Stimulated activated CD8-positive, alpha-beta memory T cell treated with anti-CD3 and anti-CD28 coated beads, Interleukin-12 subunit alpha, Interleukin-12 subunit beta, amount 100 ng/mL, for 1 hour (primary cell): ENCODE results near the gene TMEM14A.
"Not testable (repeated sequence)": the region's sequence is repeated elsewhere in the genome, so short reads cannot be mapped to it uniquely, and the experiment has no call there.

Source experiments
- DNase-seq: peaks from one replicate; pipeline ENCODE4 v3.0.0-alpha.2; 2020; ENCODE audit warnings: low read depth

TMEM14A gene

GRCh38 chr6:52670502-52671409, at the start of gene TMEM14A:
TMEM14A (plus strand) TSS chr6:52671113; CDS start chr6:52677103, 5,990 bp downstream.
- peak; percentile 86 for DNase-seq

GRCh38 chr6:52621631-52622030, 49.3 kb upstream of the TMEM14A start:
- DNase-seq, result no peak

- no peak for DNase-seq
Observed at GRCh38 chr6:52622810-52623209, 48.1 kb upstream of the TMEM14A start.

GRCh38 chr6:52632011-52632410, 38.9 kb upstream of the TMEM14A start:
- DNase-seq, result no peak

- no peak for DNase-seq
Observed at GRCh38 chr6:52634211-52634610, 36.7 kb upstream of the TMEM14A start.

- DNase-seq, result no peak
Observed at GRCh38 chr6:52635049-52635577, 35.8 kb upstream of the TMEM14A start.

GRCh38 chr6:52636830-52637229, 34.1 kb upstream of the TMEM14A start:
- DNase-seq, result no peak

- no peak for DNase-seq
Observed at GRCh38 chr6:52639493-52639892, 31.4 kb upstream of the TMEM14A start.

GRCh38 chr6:52640170-52640569, 30.7 kb upstream of the TMEM14A start:
- no peak for DNase-seq

- no peak for DNase-seq
Observed at GRCh38 chr6:52640916-52641315, 30.0 kb upstream of the TMEM14A start.

GRCh38 chr6:52641388-52641787, 29.5 kb upstream of the TMEM14A start:
- DNase-seq, result no peak

- DNase-seq, result no peak
Observed at GRCh38 chr6:52641826-52642225, 29.1 kb upstream of the TMEM14A start.

- no peak for DNase-seq
Observed at GRCh38 chr6:52642368-52642767, 28.5 kb upstream of the TMEM14A start.

GRCh38 chr6:52643158-52643557, 27.8 kb upstream of the TMEM14A start:
- DNase-seq, result no peak

- no peak for DNase-seq
Observed at GRCh38 chr6:52644253-52644652, 26.7 kb upstream of the TMEM14A start.

- DNase-seq, result no peak
Observed at GRCh38 chr6:52645976-52646375, 24.9 kb upstream of the TMEM14A start.

GRCh38 chr6:52647199-52647598, 23.7 kb upstream of the TMEM14A start:
- DNase-seq, result no peak

- no peak for DNase-seq
Observed at GRCh38 chr6:52649536-52650160, 21.3 kb upstream of the TMEM14A start.

GRCh38 chr6:52650941-52651340, 20.0 kb upstream of the TMEM14A start:
- no peak for DNase-seq

- DNase-seq, result no peak
Observed at GRCh38 chr6:52653151-52653550, 17.8 kb upstream of the TMEM14A start.

GRCh38 chr6:52654007-52654406, 16.9 kb upstream of the TMEM14A start:
- no peak for DNase-seq

GRCh38 chr6:52654592-52654991, 16.3 kb upstream of the TMEM14A start:
- DNase-seq, result no peak

- DNase-seq, result not testable (repeated sequence)
Observed at GRCh38 chr6:52655941-52656340, 15.0 kb upstream of the TMEM14A start.
